Breast epithelium (tissue), 4 donors: ENCODE data around the gene ARHGAP26. TPM values are rescaled to one million over a fixed set of nuclear protein-coding genes. Genes with fewer than 3 reads are reported as not detected.

Experiments used
- DNase-seq, 2 donors: peaks; one replicate each; pipeline ENCODE4 v3.0.0-alpha.2; 2019; ENCODE audit warnings: low spot score in 2 of 2
- H3K27ac ChIP-seq, 2 donors: fragments of 200-600 bp; sonication (generic) in 1 of 2; one replicate each; pipeline ENCODE4 v1.5.1; 2016 to 2019; ENCODE audit warnings: mild to moderate bottlenecking in 1 of 2
- H3K27me3 ChIP-seq, 2 donors: fragments of 200-600 bp; sonication (generic) in 1 of 2; one replicate each; pipeline versions ENCODE4 v1.5.1 to v1.6.0; 2017 to 2019; ENCODE audit warnings: control low read depth in 1 of 2, mild to moderate bottlenecking in 1 of 2
- H3K36me3 ChIP-seq: fragments of 200-600 bp; one replicate; pipeline ENCODE4 v1.5.1; 2019
- H3K4me1 ChIP-seq, 2 donors: fragments of 200-600 bp; sonication (generic); one replicate each; pipeline ENCODE4 v1.5.1; 2016 to 2019; ENCODE audit warnings: control low read depth in 1 of 2
- H3K4me3 ChIP-seq, 3 donors: fragments of 200-600 bp; sonication (generic); 1 replicate in 2 of 3; 2 replicates in 1 of 3; pipeline ENCODE4 v1.5.1; 2016 to 2019; ENCODE audit warnings: mild to moderate bottlenecking in 3 of 3, moderate library complexity in 2 of 3
- H3K9me3 ChIP-seq, 2 donors: fragments of 200-600 bp; sonication (generic) in 1 of 2; one replicate each; pipeline ENCODE4 v1.5.1; 2016 to 2019; ENCODE audit warnings: control low read depth in 1 of 2
- CTCF ChIP-seq, 3 donors: fragments of 450-650 bp; IDR thresholded peaks; one replicate each; pipeline ENCODE4 v1.5.1; 2016 to 2017; ENCODE audit warnings: antibody characterized with exemption in 3 of 3, mild to moderate bottlenecking in 3 of 3, moderate library complexity in 3 of 3
- POLR2A ChIP-seq: fragments of 450-650 bp; IDR thresholded peaks from one replicate; pipeline ENCODE4 v1.6.1; 2016; ENCODE audit warnings: antibody characterized with exemption, mild to moderate bottlenecking, moderate library complexity
- POLR2AphosphoS5 ChIP-seq, 3 donors: sonication (generic); formaldehyde crosslinking; IDR thresholded peaks; one replicate each; pipeline ENCODE4 v1.6.1; 2017; ENCODE audit warnings: antibody characterized with exemption in 3 of 3
- intact Hi-C: fragments of 100-400 bp; cut with DNase I; formaldehyde crosslinking; loops from one replicate; pipeline ENCODE4 v1.15.1; 2023; ENCODE audit warnings: low total_unique reads
- total RNA-seq, 3 donors: library from RNA; depleted of rRNA; stranded (reverse); fragments of >200 nt; gene quantifications; one replicate each; pipeline ENCODE4 v1.1.0, GENCODE V29; 2016

The ARHGAP26 gene
- total RNA-seq, result 10 to 100 TPM; 33.1 to 89.0 (median 56.4) TPM

GRCh38 chr5:142769793-142770649, at the start of gene ARHGAP26:
ARHGAP26 (plus strand) TSS chr5:142770377; CDS start chr5:142770762, 385 bp downstream.
- Histone ChIP-seq H3K4me1 (peaks cover 0 to 4% of the 10 kb centered on the region in 2 donors), H3K27ac (peak within 1 kb of the TSS; percentile 91 to 94), H3K27me3 (no peaks in the 10 kb centered on the region), H3K36me3 (no peaks in the 10 kb centered on the region), H3K9me3 (no peaks in the 10 kb centered on the region), H3K4me3 (peak within 1 kb of the TSS; percentile 76 to 86 (median 78))
- no peak for TF ChIP-seq CTCF (IDR thresholded peaks at IDR 0.05)
- TF ChIP-seq POLR2A, result peak; percentile 95
- peak; percentile 93 to 99 (median 94) for TF ChIP-seq POLR2AphosphoS5 (IDR thresholded peaks at IDR 0.05)
- peak; percentile 96 to 97 for DNase-seq
- intact Hi-C loops, result no loop called here

GRCh38 chr5:142720641-142721271, 49.4 kb upstream of the ARHGAP26 start:
- intact Hi-C loops, result no loop called here
- H3K27ac ChIP-seq, result peak overlapping the region; percentile 32 to 54
- no peak overlapping the region for H3K4me3 ChIP-seq
- H3K36me3 ChIP-seq, result no peaks in the 10 kb centered on the region
- DNase-seq, result peak; percentile 60 to 79
- no peaks in the 10 kb centered on the region for H3K27me3 ChIP-seq
- no peaks in the 10 kb centered on the region for H3K9me3 ChIP-seq
- peaks cover 0 to 9% of the 10 kb centered on the region in 2 donors for H3K4me1 ChIP-seq
- TF ChIP-seq POLR2AphosphoS5 (IDR thresholded peaks at IDR 0.05) (no peak), POLR2A (no peak), CTCF (IDR thresholded peaks at IDR 0.05) (no peak)

- Histone ChIP-seq H3K27me3 (no peaks in the 10 kb centered on the region), H3K36me3 (no peaks in the 10 kb centered on the region), H3K4me1 (peaks cover 0 to 9% of the 10 kb centered on the region in 2 donors), H3K27ac (peak overlapping the region; percentile 71 to 76), H3K4me3 (no peak overlapping the region), H3K9me3 (no peaks in the 10 kb centered on the region)
- intact Hi-C loops, result no loop called here
- no peak for TF ChIP-seq POLR2AphosphoS5 (IDR thresholded peaks at IDR 0.05)
- DNase-seq, result no peak
Observed at GRCh38 chr5:142722146-142722545, 48.0 kb upstream of the ARHGAP26 start.

- Histone ChIP-seq H3K27ac (peak overlapping the region; percentile 71 to 76), H3K4me1 (peaks cover 0 to 9% of the 10 kb centered on the region in 2 donors), H3K4me3 (no peak overlapping the region), H3K27me3 (no peaks in the 10 kb centered on the region), H3K36me3 (no peaks in the 10 kb centered on the region), H3K9me3 (no peaks in the 10 kb centered on the region)
- TF ChIP-seq POLR2AphosphoS5 (IDR thresholded peaks at IDR 0.05), result no peak
- TF ChIP-seq POLR2A, result no peak
- TF ChIP-seq CTCF (IDR thresholded peaks at IDR 0.05), result no peak
- DNase-seq, result peak in 1 of 2 donors; percentile 52
- intact Hi-C loops, result no loop called here
Observed at GRCh38 chr5:142722896-142723295, 47.3 kb upstream of the ARHGAP26 start.

- H3K4me1 ChIP-seq, result peaks cover 0 to 9% of the 10 kb centered on the region in 2 donors
- no peaks in the 10 kb centered on the region for H3K27me3 ChIP-seq
- no peaks in the 10 kb centered on the region for H3K9me3 ChIP-seq
- H3K4me3 ChIP-seq, result no peak overlapping the region
- TF ChIP-seq POLR2A (no peak), CTCF (IDR thresholded peaks at IDR 0.05) (no peak), POLR2AphosphoS5 (IDR thresholded peaks at IDR 0.05) (no peak)
- DNase-seq, result no peak
- H3K36me3 ChIP-seq, result no peaks in the 10 kb centered on the region
- intact Hi-C loops, result no loop called here
- H3K27ac ChIP-seq, result no peak overlapping the region
Observed at GRCh38 chr5:142724821-142725220, 45.4 kb upstream of the ARHGAP26 start.
